A549 (cell line): ENCODE measurements around the gene GPC1. TPM values are rescaled to one million over a fixed set of nuclear protein-coding genes. Genes with fewer than 3 reads are reported as not detected.

Experiments
- ATAC-seq, 2 experiments: fragments of 200-7000 bp in 1 of 2; fragments of >200 bp in 1 of 2; cut with Nextera tagmentation in 1 of 2; cut with Tn5 transposase in 1 of 2; 3 replicates each; pipeline versions ENCODE4 v1.8.0 to v1.9.1; 2018 to 2020; ENCODE audit warnings: mild to moderate bottlenecking in 1 of 2, moderate library complexity in 1 of 2
- CTCF ChIA-PET: fragments of 300-600 bp; sonication (Branson Sonifier 250); formaldehyde crosslinking; extraction: SDS; loops from one replicate; lab custom pipeline; 2021; ENCODE audit warnings: antibody characterized with exemption, inconsistent platforms; lab: Yijun Ruan, JAX
- POLR2A ChIA-PET: fragments of 350-600 bp; formaldehyde crosslinking; extraction: SDS; loops from one replicate; lab custom pipeline; 2021; ENCODE audit warnings: antibody characterized with exemption, inconsistent platforms; lab: Yijun Ruan, JAX
- DNase-seq, 2 experiments: peaks; one replicate each; pipeline versions ENCODE4 v3.0.0 to v3.0.0-alpha.2; 2011 to 2016; ENCODE audit warnings: low read depth in 1 of 2, low spot score in 1 of 2
- FAIRE-seq: peaks from 2 replicates; lab custom pipeline; 2011; peaks lifted over from hg19 to GRCh38; lab: Jason Lieb, UNC
- H3K27ac ChIP-seq, 2 experiments: fragments of >200 bp; sonication (Bioruptor Twin); formaldehyde crosslinking; 3 replicates each; pipeline ENCODE4 v1.5.1; 2016 to 2017
- H3K4me1 ChIP-seq: fragments of >200 bp; sonication (Bioruptor Twin); formaldehyde crosslinking; 3 replicates; pipeline ENCODE4 v1.6.1; 2016
- H3K4me2 ChIP-seq: fragments of >200 bp; sonication (Bioruptor Twin); formaldehyde crosslinking; 3 replicates; pipeline ENCODE4 v1.6.1; 2016
- H3K4me3 ChIP-seq: fragments of >200 bp; sonication (Bioruptor Twin); formaldehyde crosslinking; 3 replicates; pipeline ENCODE4 v1.5.1; 2016
- H3K9me3 ChIP-seq: fragments of >200 bp; sonication (Bioruptor Twin); formaldehyde crosslinking; 3 replicates; pipeline ENCODE4 v1.6.1; 2016
- CHD4 ChIP-seq: fragments of 200-600 bp; sonication (generic); IDR thresholded peaks from 2 replicates; pipeline ENCODE4 v1.6.1; 2016; ENCODE audit warnings: antibody characterized with exemption, mild to moderate bottlenecking, borderline replicate concordance
- EHMT2 ChIP-seq: fragments of 200-600 bp; sonication (generic); IDR thresholded peaks from 2 replicates; pipeline ENCODE4 v1.6.1; 2016; ENCODE audit warnings: antibody characterized with exemption, low read depth, mild to moderate bottlenecking, moderate library complexity
- ESRRA ChIP-seq: fragments of 150-350 bp; IDR thresholded peaks from 2 replicates; pipeline ENCODE4 v1.6.1; 2014; ENCODE audit warnings: mild to moderate bottlenecking, low read length, borderline replicate concordance
- HDAC2 ChIP-seq: fragments of 200-600 bp; sonication (generic); IDR thresholded peaks from 2 replicates; pipeline ENCODE4 v1.6.1; 2016
- HOXA7 ChIP-seq: fragments of 250-450 bp; sonication (Bioruptor Pico); IDR thresholded peaks from 2 replicates; pipeline ENCODE4 v1.5.0; 2020; ENCODE audit warnings: mild to moderate bottlenecking, moderate library complexity
- HOXB5 ChIP-seq: fragments of 250-450 bp; sonication (Bioruptor Pico); IDR thresholded peaks from 2 replicates; pipeline ENCODE4 v1.5.0; 2020; ENCODE audit warnings: mild to moderate bottlenecking, moderate library complexity
- JUNB ChIP-seq: fragments of >200 bp; sonication (Bioruptor Twin); formaldehyde crosslinking; IDR thresholded peaks from 2 replicates; pipeline ENCODE4 v1.6.1; 2016
- KDM1A ChIP-seq: fragments of 200-600 bp; sonication (generic); IDR thresholded peaks from 2 replicates; pipeline ENCODE4 v1.6.1; 2016; ENCODE audit warnings: low read depth, mild to moderate bottlenecking
- MAX ChIP-seq: IDR thresholded peaks from 2 replicates; pipeline ENCODE4 v1.6.1; 2012
- NFE2L2 ChIP-seq: fragments of 150-350 bp; conservative IDR thresholded peaks from 2 replicates; pipeline ENCODE4 v1.6.1; 2014; ENCODE audit warnings: low read length
- NPAS2 ChIP-seq: fragments of 250-450 bp; sonication (Bioruptor Pico); IDR thresholded peaks from 2 replicates; pipeline ENCODE4 v1.8.0; 2022; ENCODE audit warnings: mild to moderate bottlenecking, moderate library complexity, borderline replicate concordance
- PBX3 ChIP-seq: IDR thresholded peaks from 2 replicates; pipeline ENCODE4 v1.6.1; 2012
- REST ChIP-seq: fragments of 200-600 bp; sonication (generic); IDR thresholded peaks from 2 replicates; pipeline ENCODE4 v1.6.1; 2016; ENCODE audit warnings: antibody characterized with exemption, mild to moderate bottlenecking, moderate library complexity
- RNF2 ChIP-seq: fragments of 200-600 bp; sonication (generic); IDR thresholded peaks from 2 replicates; pipeline ENCODE4 v1.6.1; 2016; ENCODE audit warnings: low read depth, mild to moderate bottlenecking, antibody characterized with exemption, moderate library complexity, borderline replicate concordance
- SMC3 ChIP-seq: fragments of >200 bp; sonication (Bioruptor Twin); formaldehyde crosslinking; IDR thresholded peaks from 3 replicates; pipeline ENCODE4 v1.6.1; 2018; ENCODE audit warnings: inconsistent platforms
- SREBF2 ChIP-seq: fragments of 450-650 bp; IDR thresholded peaks from 2 replicates; pipeline ENCODE4 v1.6.1; 2014; ENCODE audit warnings: mild to moderate bottlenecking, moderate library complexity
- WGBS: methylation state at CpG from one replicate; pipeline ENCODE4 v1.1.6; 2017; ENCODE audit errors: missing lambda C conversion rate; 5-methylcytosine and 5-hydroxymethylcytosine counted together
- polyA plus RNA-seq, 4 experiments: library from polyadenylated mRNA; depleted of rRNA in 3 of 4; stranded (reverse); fragments of >200 nt; fragmentation: RNase III in 1 of 4; extraction: RNeasy Plus Mini Kit Qiagen cat#74134 plus additional on column Dnase treatment in 1 of 4; gene quantifications; 2 replicates in 3 of 4; 3 replicates in 1 of 4; pipeline ENCODE4 v1.2.3, GENCODE V29; 2011 to 2017
- TF ChIP-seq, protein P1 (sequence below): fragments of 250-450 bp; sonication (Bioruptor Pico); IDR thresholded peaks from 2 replicates; pipeline ENCODE4 v1.5.0; 2020; ENCODE audit warnings: low read depth, mild to moderate bottlenecking, moderate library complexity
- TF ChIP-seq, protein P2 (sequence below): IDR thresholded peaks from 2 replicates; pipeline ENCODE4 v1.6.1; 2012; ENCODE audit warnings: low read depth, borderline replicate concordance

The GPC1 gene
- polyA plus RNA-seq, 2 of the 4 experiments (the other 2 are of a cell fraction), result 19.8 to 97.7 TPM

- POLR2A ChIA-PET, result no interaction called here
- DNase-seq, result no peak
- Histone ChIP-seq H3K4me2 (peak overlapping the region; percentile 84), H3K4me3 (no peak overlapping the region)
- TF ChIP-seq NPAS2, result 0 out of 2 replicates have a peak, but pooled peaks have one; percentile 33
- no peak for TF ChIP-seq MAX
- TF ChIP-seq, protein P1, sequence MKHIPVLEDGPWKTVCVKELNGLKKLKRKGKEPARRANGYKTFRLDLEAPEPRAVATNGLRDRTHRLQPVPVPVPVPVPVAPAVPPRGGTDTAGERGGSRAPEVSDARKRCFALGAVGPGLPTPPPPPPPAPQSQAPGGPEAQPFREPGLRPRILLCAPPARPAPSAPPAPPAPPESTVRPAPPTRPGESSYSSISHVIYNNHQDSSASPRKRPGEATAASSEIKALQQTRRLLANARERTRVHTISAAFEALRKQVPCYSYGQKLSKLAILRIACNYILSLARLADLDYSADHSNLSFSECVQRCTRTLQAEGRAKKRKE (CRISPR knock-in tag), result 0 out of 2 replicates have a peak, but pooled peaks have one; percentile 4
- TF ChIP-seq PBX3, result no peak
- no peak for TF ChIP-seq NFE2L2
- TF ChIP-seq EHMT2, result no peak
- no peak for TF ChIP-seq ESRRA
- peak; percentile 31; the same call in 1 of the 2 replicates for TF ChIP-seq HOXB5 (CRISPR knock-in tag)
- TF ChIP-seq KDM1A, result no peak
- no peak for TF ChIP-seq SMC3
- TF ChIP-seq RNF2, result no peak
- TF ChIP-seq, all 56 proteins: peak for 3
- FAIRE-seq, result no peak
- Histone ChIP-seq H3K9me3 (no peaks in the 10 kb centered on the region), H3K27ac (peak overlapping the region; percentile 99 to 100), H3K4me1 (peaks cover 45% of the 10 kb centered on the region)
- CTCF ChIA-PET, result interaction anchor here (0.8 to 4.6 kb wide), 9 partner anchors 12 to 156 kb away, joined by 3 to 30 read pairs (median 4); partner anchors contain the start of gene GPC1
- 91% methylated on average over 20 of the region's 21 CpGs for WGBS
- ATAC-seq, result no peak
These were observed 46.8 kb upstream of the GPC1 start for GRCh38 chr2:240388471-240389301.

- POLR2A ChIA-PET, result no interaction called here
- peaks cover 44% of the 10 kb centered on the region for H3K4me1 ChIP-seq
- FAIRE-seq (no peak), ATAC-seq (no peak), DNase-seq (no peak)
- H3K9me3 ChIP-seq, result no peaks in the 10 kb centered on the region
- no peak overlapping the region for H3K4me3 ChIP-seq
- no peak overlapping the region for H3K4me2 ChIP-seq
- CTCF ChIA-PET, result interaction anchor here (0.8 to 1.5 kb wide), 4 partner anchors 12 to 157 kb away, joined by 3 to 4 read pairs (median 3); no protein-coding TSS in a partner anchor
- WGBS, result 94% methylated on average over 6 of the region's 6 CpGs
- peak overlapping the region; percentile 99 to 100 for H3K27ac ChIP-seq
- no peak for TF ChIP-seq HOXA7
- TF ChIP-seq, all 56 proteins: peak for 0
These were observed 46.1 kb upstream of the GPC1 start for GRCh38 chr2:240389302-240389805.

DNA sequence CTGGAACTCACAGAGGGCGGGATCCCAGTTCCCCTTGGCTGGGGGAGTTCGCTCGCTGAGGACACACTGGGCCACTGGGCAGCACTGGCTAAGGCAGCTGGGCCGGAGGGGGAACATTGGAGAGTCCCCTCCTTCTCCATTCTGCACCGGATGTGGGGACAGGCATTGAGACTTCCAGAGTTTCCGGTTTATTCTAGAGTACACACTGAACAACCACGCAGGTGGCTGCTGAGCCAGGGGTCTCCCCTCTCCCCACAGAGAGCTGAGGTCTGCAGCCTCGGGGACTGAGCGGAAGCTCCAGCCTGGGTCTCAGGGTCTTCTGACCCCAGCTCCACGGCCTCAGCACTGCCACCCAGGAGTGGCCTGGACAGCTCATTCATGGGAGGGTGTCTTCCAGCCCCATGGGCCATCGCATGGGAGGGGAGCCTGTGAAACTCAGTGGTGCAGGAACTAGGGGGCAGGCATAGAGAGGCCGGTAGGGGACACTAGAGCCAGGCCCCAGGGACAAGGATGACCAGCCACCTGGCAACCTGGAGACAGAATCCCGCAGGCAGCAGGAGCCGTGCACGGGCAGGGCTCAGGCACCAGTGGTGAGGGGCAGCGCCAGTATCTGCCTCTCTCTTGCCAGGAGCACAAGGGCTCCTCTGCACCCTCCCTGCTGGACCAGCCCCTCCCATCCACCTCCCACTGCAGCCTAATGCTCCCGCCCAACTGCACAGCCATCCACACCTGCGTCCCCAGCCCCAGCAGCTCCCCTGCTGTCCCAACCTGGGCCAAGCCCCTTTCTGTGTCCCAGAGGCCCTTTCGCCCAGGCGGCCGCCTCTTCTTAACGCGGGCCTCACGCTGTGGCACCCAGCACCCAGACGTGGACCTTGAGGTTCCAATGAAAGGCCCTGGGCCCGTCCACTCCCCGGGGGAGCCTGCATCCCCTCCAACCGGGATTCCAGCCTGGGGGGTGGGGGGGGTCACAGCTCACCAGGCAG, 45.1 kb upstream of the GPC1 start:
- FAIRE-seq (no peak), ATAC-seq (no peak)
- CTCF ChIA-PET, result interaction anchor here (1.5 kb wide), 1 partner anchor 14 kb away, joined by 3 read pairs; no protein-coding TSS in a partner anchor

More for the DNA sequence above, 45.1 kb upstream of the GPC1 start:
- Histone ChIP-seq H3K9me3 (no peaks in the 10 kb centered on the region), H3K27ac (peak overlapping the region; percentile 99 to 100), H3K4me3 (no peak overlapping the region), H3K4me2 (no peak overlapping the region), H3K4me1 (peaks cover 36% of the 10 kb centered on the region)
- TF ChIP-seq RNF2 (no peak), HDAC2 (no peak), CHD4 (no peak), JUNB (no peak), REST (no peak), SREBF2 (no peak), KDM1A (no peak)
- TF ChIP-seq, protein P2, sequence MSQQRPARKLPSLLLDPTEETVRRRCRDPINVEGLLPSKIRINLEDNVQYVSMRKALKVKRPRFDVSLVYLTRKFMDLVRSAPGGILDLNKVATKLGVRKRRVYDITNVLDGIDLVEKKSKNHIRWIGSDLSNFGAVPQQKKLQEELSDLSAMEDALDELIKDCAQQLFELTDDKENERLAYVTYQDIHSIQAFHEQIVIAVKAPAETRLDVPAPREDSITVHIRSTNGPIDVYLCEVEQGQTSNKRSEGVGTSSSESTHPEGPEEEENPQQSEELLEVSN, result no peak
- DNase-seq, result no peak
- WGBS, result 84% methylated on average over 15 of the region's 28 CpGs
- POLR2A ChIA-PET, result no interaction called here
